ENCODE results near the gene FCHSD1. TPM values are rescaled to one million over a fixed set of nuclear protein-coding genes. Genes with fewer than 3 reads are reported as not detected.

FCHSD1 gene
- total and polyA plus RNA-seq, 10 of the 15 experiments (the other 5 are each of a cell fraction or from before 2014, with no cell fraction given), result 0.97 to 22.8 (median 10.7) TPM

DNA sequence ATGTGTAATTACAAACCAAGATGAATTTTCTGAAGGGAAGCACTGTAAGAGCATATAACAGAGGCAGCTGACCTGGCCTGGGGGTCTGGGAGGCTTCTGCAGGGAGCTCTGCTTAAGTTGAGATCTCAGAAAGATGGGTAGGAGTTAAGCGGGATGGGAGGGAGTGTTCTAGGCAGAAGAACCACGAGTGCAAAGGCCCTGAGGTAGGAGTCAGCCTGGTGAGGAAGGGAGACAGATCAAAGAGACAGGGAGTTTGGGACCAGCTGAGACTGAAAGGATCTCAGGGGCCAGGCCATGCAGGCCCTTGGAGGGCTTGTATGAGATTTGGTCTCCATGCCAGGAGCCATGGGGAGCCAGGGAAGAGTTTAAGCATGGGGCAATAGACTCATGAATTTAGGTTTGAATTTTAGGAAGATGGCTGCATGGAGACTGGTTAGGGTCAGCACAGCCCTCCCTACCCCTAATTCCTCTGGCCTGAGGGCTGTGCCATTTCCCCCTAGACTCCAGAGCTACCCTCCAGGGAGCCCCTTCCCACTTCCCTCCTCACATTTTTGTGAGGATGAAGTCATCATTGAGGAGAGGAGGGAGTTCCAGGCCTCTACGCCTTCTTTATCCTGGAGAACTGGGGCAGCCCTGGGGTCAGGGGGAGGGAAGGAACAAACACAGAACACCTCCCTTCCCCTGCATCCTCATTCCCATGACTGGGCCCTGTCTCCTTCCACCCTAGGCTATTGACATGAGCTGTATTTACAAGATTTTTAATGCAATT is 35.6 kb upstream of the FCHSD1 start (continued):
- TF ChIP-seq, protein P1, sequence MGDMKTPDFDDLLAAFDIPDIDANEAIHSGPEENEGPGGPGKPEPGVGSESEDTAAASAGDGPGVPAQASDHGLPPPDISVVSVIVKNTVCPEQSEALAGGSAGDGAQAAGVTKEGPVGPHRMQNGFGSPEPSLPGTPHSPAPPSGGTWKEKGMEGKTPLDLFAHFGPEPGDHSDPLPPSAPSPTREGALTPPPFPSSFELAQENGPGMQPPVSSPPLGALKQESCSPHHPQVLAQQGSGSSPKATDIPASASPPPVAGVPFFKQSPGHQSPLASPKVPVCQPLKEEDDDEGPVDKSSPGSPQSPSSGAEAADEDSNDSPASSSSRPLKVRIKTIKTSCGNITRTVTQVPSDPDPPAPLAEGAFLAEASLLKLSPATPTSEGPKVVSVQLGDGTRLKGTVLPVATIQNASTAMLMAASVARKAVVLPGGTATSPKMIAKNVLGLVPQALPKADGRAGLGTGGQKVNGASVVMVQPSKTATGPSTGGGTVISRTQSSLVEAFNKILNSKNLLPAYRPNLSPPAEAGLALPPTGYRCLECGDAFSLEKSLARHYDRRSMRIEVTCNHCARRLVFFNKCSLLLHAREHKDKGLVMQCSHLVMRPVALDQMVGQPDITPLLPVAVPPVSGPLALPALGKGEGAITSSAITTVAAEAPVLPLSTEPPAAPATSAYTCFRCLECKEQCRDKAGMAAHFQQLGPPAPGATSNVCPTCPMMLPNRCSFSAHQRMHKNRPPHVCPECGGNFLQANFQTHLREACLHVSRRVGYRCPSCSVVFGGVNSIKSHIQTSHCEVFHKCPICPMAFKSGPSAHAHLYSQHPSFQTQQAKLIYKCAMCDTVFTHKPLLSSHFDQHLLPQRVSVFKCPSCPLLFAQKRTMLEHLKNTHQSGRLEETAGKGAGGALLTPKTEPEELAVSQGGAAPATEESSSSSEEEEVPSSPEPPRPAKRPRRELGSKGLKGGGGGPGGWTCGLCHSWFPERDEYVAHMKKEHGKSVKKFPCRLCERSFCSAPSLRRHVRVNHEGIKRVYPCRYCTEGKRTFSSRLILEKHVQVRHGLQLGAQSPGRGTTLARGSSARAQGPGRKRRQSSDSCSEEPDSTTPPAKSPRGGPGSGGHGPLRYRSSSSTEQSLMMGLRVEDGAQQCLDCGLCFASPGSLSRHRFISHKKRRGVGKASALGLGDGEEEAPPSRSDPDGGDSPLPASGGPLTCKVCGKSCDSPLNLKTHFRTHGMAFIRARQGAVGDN (IDR thresholded peaks at IDR 0.05), result no peak
- TF ChIP-seq ESRRA (IDR thresholded peaks at IDR 0.05; ENCODE audit: low read length), result no peak
- no peak for TF ChIP-seq SP1 (IDR thresholded peaks at IDR 0.05; ENCODE audit: low read depth, low read length)
- no peak for TF ChIP-seq NFYB (IDR thresholded peaks at IDR 0.05; ENCODE audit: insufficient read depth, low read depth, low read length)
- no peak for TF ChIP-seq CTCF (IDR thresholded peaks at IDR 0.05 in 2 of 3, conservative IDR thresholded peaks at IDR 0.05 in 1 of 3; ENCODE audit: control insufficient read depth in 2 of 3, extremely low read depth in 1 of 3, insufficient read depth in 1 of 3, low read depth in 3 of 3, low read length in 3 of 3)
